Vagina (tissue), 2 donors: ENCODE measurements around the gene ZNF142. TPM values are rescaled to one million over a fixed set of nuclear protein-coding genes. Genes with fewer than 3 reads are reported as not detected.

Experiments used
- DNase-seq, 2 donors: peaks; one replicate each; pipeline ENCODE4 v3.0.0-alpha.2; 2017; ENCODE audit errors: extremely low spot score in 2 of 2
- H3K27ac ChIP-seq: fragments of 200-600 bp; sonication (generic); one replicate; pipeline ENCODE4 v1.5.1; 2019
- H3K27me3 ChIP-seq: fragments of 200-600 bp; sonication (generic); one replicate; pipeline ENCODE4 v1.5.1; 2019
- H3K36me3 ChIP-seq, 2 donors: fragments of 200-600 bp; sonication (generic); one replicate each; pipeline ENCODE4 v1.5.1; 2017 to 2019
- H3K4me1 ChIP-seq: fragments of 200-600 bp; sonication (generic); one replicate; pipeline ENCODE4 v1.5.1; 2019
- H3K4me3 ChIP-seq, 2 donors: fragments of 200-600 bp; sonication (generic); 1 replicate in 1 of 2; 2 replicates in 1 of 2; pipeline ENCODE4 v1.5.1; 2016 to 2019
- H3K9me3 ChIP-seq: fragments of 200-600 bp; sonication (generic); one replicate; pipeline ENCODE4 v1.5.1; 2019
- CTCF ChIP-seq, 3 experiments: fragments of 450-650 bp in 2 of 3; fragments of 200-600 bp in 1 of 3; sonication (generic) in 1 of 3; IDR thresholded peaks; one replicate each; pipeline ENCODE4 v1.5.1; 2017 to 2019; ENCODE audit warnings: antibody characterized with exemption in 3 of 3, mild to moderate bottlenecking in 2 of 3, moderate library complexity in 2 of 3
- POLR2A ChIP-seq, 2 donors: fragments of 450-650 bp; IDR thresholded peaks; one replicate each; pipeline ENCODE4 v1.6.1; 2017; ENCODE audit warnings: antibody characterized with exemption in 2 of 2, mild to moderate bottlenecking in 2 of 2, moderate library complexity in 2 of 2
- POLR2AphosphoS5 ChIP-seq, 2 donors: sonication (generic); formaldehyde crosslinking; IDR thresholded peaks; one replicate each; pipeline ENCODE4 v1.9.0; 2017; ENCODE audit warnings: antibody characterized with exemption in 2 of 2, mild to moderate bottlenecking in 2 of 2, low read depth in 1 of 2; ENCODE audit not compliant: insufficient read depth in 1 of 2
- intact Hi-C: fragments of 100-400 bp; cut with DNase I; formaldehyde crosslinking; loops from one replicate; pipeline ENCODE4 v1.15.1; 2023
- total RNA-seq: library from RNA; depleted of rRNA; stranded (reverse); fragments of >200 nt; gene quantifications from one replicate; pipeline ENCODE4 v1.2.3, GENCODE V29; 2016

The ZNF142 gene
- total RNA-seq, 1 donor from 2014 or later = 22.8 TPM

GRCh38 chr2:218635719-218636118 lies 23.7 kb downstream of the ZNF142 start:
- Histone ChIP-seq H3K27ac (no peak overlapping the region), H3K36me3 (peaks cover 0 to 64% of the 10 kb centered on the region in 2 donors), H3K4me1 (no peaks in the 10 kb centered on the region), H3K27me3 (no peaks in the 10 kb centered on the region), H3K9me3 (no peaks in the 10 kb centered on the region), H3K4me3 (no peak overlapping the region)
- DNase-seq = no peak
- TF ChIP-seq POLR2A (IDR thresholded peaks at IDR 0.05) (no peak), POLR2AphosphoS5 (IDR thresholded peaks at IDR 0.05; ENCODE audit: insufficient read depth in 1 of 2, low read depth in 1 of 2) (no peak), CTCF (IDR thresholded peaks at IDR 0.05) (no peak)
- intact Hi-C loops = no loop called here

- Histone ChIP-seq H3K4me1 (no peaks in the 10 kb centered on the region), H3K36me3 (peaks cover 0 to 29% of the 10 kb centered on the region in 2 donors), H3K27me3 (no peaks in the 10 kb centered on the region), H3K4me3 (no peak overlapping the region), H3K27ac (no peak overlapping the region), H3K9me3 (no peaks in the 10 kb centered on the region)
- TF ChIP-seq CTCF (IDR thresholded peaks at IDR 0.05) (no peak), POLR2AphosphoS5 (IDR thresholded peaks at IDR 0.05; ENCODE audit: insufficient read depth in 1 of 2, low read depth in 1 of 2) (no peak), POLR2A (IDR thresholded peaks at IDR 0.05) (no peak)
- DNase-seq = no peak
- intact Hi-C loops = no loop called here
Observed at GRCh38 chr2:218631837-218632236, 27.6 kb downstream of the ZNF142 start.

- no peaks in the 10 kb centered on the region for H3K4me1 ChIP-seq
- no peak overlapping the region for H3K27ac ChIP-seq
- intact Hi-C loops = no loop called here
- H3K9me3 ChIP-seq = no peaks in the 10 kb centered on the region
- TF ChIP-seq POLR2A (IDR thresholded peaks at IDR 0.05) = no peak
- no peak for TF ChIP-seq CTCF (IDR thresholded peaks at IDR 0.05)
- no peaks in the 10 kb centered on the region for H3K36me3 ChIP-seq
- no peak overlapping the region for H3K4me3 ChIP-seq
- H3K27me3 ChIP-seq = no peaks in the 10 kb centered on the region
- DNase-seq = no peak
Observed at GRCh38 chr2:218627939-218628338, 31.5 kb downstream of the ZNF142 start.

- Histone ChIP-seq H3K27me3 (no peaks in the 10 kb centered on the region), H3K4me1 (no peaks in the 10 kb centered on the region)
- intact Hi-C loops = no loop called here
Observed at GRCh38 chr2:218626369-218626768, 33.1 kb downstream of the ZNF142 start.

GRCh38 chr2:218623366-218623705 lies 36.1 kb downstream of the ZNF142 start:
- H3K27me3 ChIP-seq = no peaks in the 10 kb centered on the region
- DNase-seq = no peak
- no peak overlapping the region for H3K4me3 ChIP-seq
- H3K4me1 ChIP-seq = no peaks in the 10 kb centered on the region
- intact Hi-C loops = no loop called here
- TF ChIP-seq CTCF (IDR thresholded peaks at IDR 0.05) = no peak
- TF ChIP-seq POLR2A (IDR thresholded peaks at IDR 0.05) = no peak
- TF ChIP-seq POLR2AphosphoS5 (IDR thresholded peaks at IDR 0.05; ENCODE audit: insufficient read depth in 1 of 2, low read depth in 1 of 2) = no peak
- H3K9me3 ChIP-seq = no peaks in the 10 kb centered on the region
- no peak overlapping the region for H3K27ac ChIP-seq
- H3K36me3 ChIP-seq = no peaks in the 10 kb centered on the region

More at GRCh38 chr2:218626369-218626768, 33.1 kb downstream of the ZNF142 start:
- H3K4me3 ChIP-seq = no peak overlapping the region
- no peak for DNase-seq
- TF ChIP-seq POLR2A (IDR thresholded peaks at IDR 0.05) (no peak), POLR2AphosphoS5 (IDR thresholded peaks at IDR 0.05; ENCODE audit: insufficient read depth in 1 of 2, low read depth in 1 of 2) (no peak), CTCF (IDR thresholded peaks at IDR 0.05) (no peak)
- H3K36me3 ChIP-seq = no peaks in the 10 kb centered on the region
- H3K27ac ChIP-seq = no peak overlapping the region
- no peaks in the 10 kb centered on the region for H3K9me3 ChIP-seq
